Measurements from ENCODE around the gene FAM209B. TPM values are rescaled to one million over a fixed set of nuclear protein-coding genes. Genes with fewer than 3 reads are reported as not detected.

FAM209B gene
- total and polyA plus RNA-seq, 10 of the 15 experiments (the other 5 are each of a cell fraction or from before 2014, with no cell fraction given): 0.22 to 0.77 (median 0.41) TPM; not detected in 2

GRCh38 chr20:56566621-56567020 lies 33.6 kb downstream of the FAM209B start:
- RAD21 ChIA-PET (ENCODE audit: unreplicated experiment): interaction anchor here (1.2 kb wide), 1 partner anchor 16 kb away, joined by 3 read pairs; no protein-coding TSS in a partner anchor
- intact Hi-C loops (cut with micrococcal nuclease; ENCODE audit: unreplicated experiment) (no loop called here), in situ Hi-C loops (cut with MboI) (no loop called here)
- DNase-seq (ENCODE audit: low read depth, low spot score) (no peak), FAIRE-seq (no peak), ATAC-seq (no peak)
- H3K27me3 ChIP-seq (replicated peaks in 1 of 2; ENCODE audit: control insufficient read depth in 2 of 2, insufficient read depth in 2 of 2, low read length in 1 of 2): no peaks in the 10 kb centered on the region
- POLR2A ChIA-PET: no interaction called here
- SMC1A ChIA-PET (ENCODE audit: uncharacterized antibody, unreplicated experiment): interaction anchor here (1.2 kb wide), 1 partner anchor 11 kb away, joined by 3 read pairs; no protein-coding TSS in a partner anchor
- no peaks in the 10 kb centered on the region for H4K20me1 ChIP-seq (ENCODE audit: control insufficient read depth, insufficient read depth)
- TF ChIP-seq RUNX3 (IDR thresholded peaks at IDR 0.05; ENCODE audit: low read length): no peak
- no peak for TF ChIP-seq SUPT20H (IDR thresholded peaks at IDR 0.05; ENCODE audit: borderline replicate concordance, control insufficient read depth, low read depth, low read length)
- H3K36me3 ChIP-seq (ENCODE audit: control insufficient read depth in 2 of 2, insufficient read depth in 2 of 2, low read length in 1 of 2): no peaks in the 10 kb centered on the region
- no TSS peak for BruUV-seq (replicated peaks)
- H3K4me1 ChIP-seq (ENCODE audit: control insufficient read depth, insufficient read depth, low read length): no peaks in the 10 kb centered on the region
- H3K4me2 ChIP-seq (ENCODE audit: control insufficient read depth, insufficient read depth): no peak overlapping the region
- no peaks in the 10 kb centered on the region for H3K9me3 ChIP-seq (replicated peaks; ENCODE audit: control insufficient read depth, insufficient read depth, low read length)
- no peak overlapping the region for H3K9ac ChIP-seq (ENCODE audit: control insufficient read depth, insufficient read depth, low read length)
- H3K79me2 ChIP-seq (ENCODE audit: control insufficient read depth, insufficient read depth, low read length): no peaks in the 10 kb centered on the region
- CTCF ChIA-PET: interaction anchor here (0.5 to 3.5 kb wide), 3 partner anchors 9 to 16 kb away, joined by 3 to 15 read pairs (median 3); no protein-coding TSS in a partner anchor
- no peak overlapping the region for H3K4me3 ChIP-seq
- WGBS (ENCODE audit: insufficient coverage, insufficient replicate concordance, low lambda C conversion rate, missing lambda C conversion rate): 51% methylated on average over 3 of the region's 3 CpGs
- no peak overlapping the region for H2AFZ ChIP-seq (ENCODE audit: control insufficient read depth, low read depth, low read length)
- H3K27ac ChIP-seq (ENCODE audit: control insufficient read depth, insufficient read depth): no peak overlapping the region

GRCh38 chr20:56570832-56571231 lies 37.8 kb downstream of the FAM209B start:
- Histone ChIP-seq H3K4me2 (ENCODE audit: control insufficient read depth, insufficient read depth) (no peak overlapping the region), H3K27me3 (replicated peaks in 1 of 2; ENCODE audit: control insufficient read depth in 2 of 2, insufficient read depth in 2 of 2, low read length in 1 of 2) (no peaks in the 10 kb centered on the region; a peak in 1 of 4 replicates), H3K9me3 (replicated peaks; ENCODE audit: control insufficient read depth, insufficient read depth, low read length) (no peaks in the 10 kb centered on the region), H3K4me1 (ENCODE audit: control insufficient read depth, insufficient read depth, low read length) (no peaks in the 10 kb centered on the region), H3K36me3 (ENCODE audit: control insufficient read depth in 2 of 2, insufficient read depth in 2 of 2, low read length in 1 of 2) (no peaks in the 10 kb centered on the region), H3K4me3 (no peak overlapping the region), H4K20me1 (ENCODE audit: control insufficient read depth, insufficient read depth) (no peaks in the 10 kb centered on the region), H3K79me2 (ENCODE audit: control insufficient read depth, insufficient read depth, low read length) (no peaks in the 10 kb centered on the region), H3K27ac (ENCODE audit: control insufficient read depth, insufficient read depth) (no peak overlapping the region), H3K9ac (ENCODE audit: control insufficient read depth, insufficient read depth, low read length) (no peak overlapping the region), H2AFZ (ENCODE audit: control insufficient read depth, low read depth, low read length) (no peak overlapping the region)
- ChIA-PET POLR2A (no interaction called here), SMC1A (ENCODE audit: uncharacterized antibody, unreplicated experiment) (interaction anchor here (0.9 kb wide), 1 partner anchor 20 kb away, joined by 3 read pairs; no protein-coding TSS in a partner anchor), CTCF (no interaction called here), RAD21 (ENCODE audit: unreplicated experiment) (no interaction called here)
- in situ Hi-C loops (cut with MboI): no loop called here
- FAIRE-seq: no peak
- 12% methylated on average over 2 of the region's 2 CpGs for WGBS (ENCODE audit: insufficient coverage, insufficient replicate concordance, low lambda C conversion rate, missing lambda C conversion rate)
- TF ChIP-seq TCF12 (IDR thresholded peaks at IDR 0.05; ENCODE audit: low read depth, low read length) (no peak), ATF2 (IDR thresholded peaks at IDR 0.05; ENCODE audit: low read length) (no peak), SUPT20H (IDR thresholded peaks at IDR 0.05; ENCODE audit: borderline replicate concordance, control insufficient read depth, low read depth, low read length) (no peak), LARP7 (IDR thresholded peaks at IDR 0.05) (no peak), BHLHE40 (IDR thresholded peaks at IDR 0.05; ENCODE audit: borderline replicate concordance in 1 of 2, low read depth in 2 of 2, low read length in 1 of 2) (no peak), IKZF1 (conservative IDR thresholded peaks at IDR 0.05) (no peak), ELK1 (IDR thresholded peaks at IDR 0.05; ENCODE audit: low read depth, low read length) (no peak), BACH1 (IDR thresholded peaks at IDR 0.05; ENCODE audit: borderline replicate concordance) (no peak), CEBPZ (IDR thresholded peaks at IDR 0.05; ENCODE audit: low read depth, low read length) (no peak), ZNF24 (IDR thresholded peaks at IDR 0.05) (no peak)
- DNase-seq (ENCODE audit: low read depth, low spot score): no peak
- intact Hi-C loops (cut with micrococcal nuclease; ENCODE audit: unreplicated experiment): no loop called here
- no peak for ATAC-seq
- BruUV-seq (replicated peaks): no TSS peak
